ENCODE results near the gene RTL9. TPM values are rescaled to one million over a fixed set of nuclear protein-coding genes. Genes with fewer than 3 reads are reported as not detected.

The RTL9 gene
- total and polyA plus RNA-seq, 7 donors, result under 0.01 to 0.28 (median 0.03) TPM; not detected in 4

GRCh38 chrX:110396735-110397134, 38.1 kb downstream of the RTL9 start:
- no peak for TF ChIP-seq CTCF (IDR thresholded peaks at IDR 0.05)
- TF ChIP-seq POLR2A (IDR thresholded peaks at IDR 0.05), result no peak
- no peak for TF ChIP-seq POLR2AphosphoS5 (IDR thresholded peaks at IDR 0.05)
- Histone ChIP-seq H3K4me1 (no peaks in the 10 kb centered on the region), H3K27me3 (no peaks in the 10 kb centered on the region), H3K9me3 (no peaks in the 10 kb centered on the region), H3K4me3 (no peak overlapping the region), H3K27ac (no peak overlapping the region), H3K36me3 (no peaks in the 10 kb centered on the region)
- DNase-seq, result no peak
- intact Hi-C loops (cut with DNase I), result no loop called here
- 21 to 66% methylated on average over 4 of the region's 4 CpGs for WGBS, 2 donors

DNA sequence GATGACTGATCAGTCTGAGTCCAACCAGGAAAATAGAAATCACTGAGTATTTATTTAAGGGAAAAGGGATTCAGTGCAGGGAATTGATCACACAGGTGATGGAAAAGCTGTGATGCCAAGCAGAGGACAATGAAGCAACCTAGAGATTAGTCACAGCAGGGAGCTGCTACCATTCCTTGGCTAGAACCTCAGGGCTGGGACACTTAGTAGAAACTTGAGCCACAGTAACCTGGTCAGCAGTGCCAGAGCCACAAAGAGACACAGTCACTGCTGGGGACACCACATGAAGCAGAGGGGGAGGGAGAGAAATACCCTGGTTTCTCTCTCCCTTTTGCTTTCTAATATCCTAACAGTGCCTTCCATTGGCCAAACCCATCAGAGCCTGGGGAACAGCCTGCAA, 38.7 kb downstream of the RTL9 start:
- no peak for TF ChIP-seq POLR2A (IDR thresholded peaks at IDR 0.05)
- no peak for TF ChIP-seq EP300 (IDR thresholded peaks at IDR 0.05)
- TF ChIP-seq POLR2AphosphoS5 (IDR thresholded peaks at IDR 0.05), result no peak
- TF ChIP-seq CTCF (IDR thresholded peaks at IDR 0.05), result no peak
- no peak for DNase-seq
- intact Hi-C loops (cut with DNase I), result no loop called here
- H3K9me3 ChIP-seq, result no peaks in the 10 kb centered on the region
- no peak overlapping the region for H3K4me3 ChIP-seq
- no peak overlapping the region for H3K27ac ChIP-seq
- no peaks in the 10 kb centered on the region for H3K36me3 ChIP-seq
- no peaks in the 10 kb centered on the region for H3K4me1 ChIP-seq
- no peaks in the 10 kb centered on the region for H3K27me3 ChIP-seq

- TF ChIP-seq CTCF (IDR thresholded peaks at IDR 0.05) (no peak), EP300 (IDR thresholded peaks at IDR 0.05) (no peak), POLR2AphosphoS5 (IDR thresholded peaks at IDR 0.05) (no peak), POLR2A (IDR thresholded peaks at IDR 0.05) (no peak)
- H3K36me3 ChIP-seq, result no peaks in the 10 kb centered on the region
- no peak for DNase-seq
These were observed 39.3 kb downstream of the RTL9 start for GRCh38 chrX:110397904-110398303.

GRCh38 chrX:110399497-110399896, 40.8 kb downstream of the RTL9 start:
- WGBS, 2 donors, result 93% methylated on average over 5 of the region's 5 CpGs
- no peak for TF ChIP-seq EP300 (IDR thresholded peaks at IDR 0.05)
- no peak for TF ChIP-seq POLR2AphosphoS5 (IDR thresholded peaks at IDR 0.05)
- TF ChIP-seq POLR2A (IDR thresholded peaks at IDR 0.05), result no peak
- TF ChIP-seq CTCF (IDR thresholded peaks at IDR 0.05), result no peak
- no peak for DNase-seq
- Histone ChIP-seq H3K27me3 (no peaks in the 10 kb centered on the region), H3K4me1 (no peaks in the 10 kb centered on the region), H3K27ac (no peak overlapping the region), H3K9me3 (no peaks in the 10 kb centered on the region), H3K4me3 (no peak overlapping the region), H3K36me3 (no peaks in the 10 kb centered on the region)
- intact Hi-C loops (cut with DNase I), result no loop called here

More at GRCh38 chrX:110397904-110398303, 39.3 kb downstream of the RTL9 start:
- no peak overlapping the region for H3K4me3 ChIP-seq
- H3K27ac ChIP-seq, result no peak overlapping the region
- intact Hi-C loops (cut with DNase I), result no loop called here
- WGBS, 2 donors, result 89 to 92% methylated on average over 6 of the region's 6 CpGs
- no peaks in the 10 kb centered on the region for H3K27me3 ChIP-seq
- H3K4me1 ChIP-seq, result no peaks in the 10 kb centered on the region
- no peaks in the 10 kb centered on the region for H3K9me3 ChIP-seq

GRCh38 chrX:110399966-110400365, 41.3 kb downstream of the RTL9 start:
- H3K4me1 ChIP-seq, result no peaks in the 10 kb centered on the region
- WGBS, 2 donors, result 91 to 94% methylated on average over 3 of the region's 3 CpGs
- H3K36me3 ChIP-seq, result no peaks in the 10 kb centered on the region
- H3K27ac ChIP-seq, result no peak overlapping the region
- intact Hi-C loops (cut with DNase I), result no loop called here
- TF ChIP-seq CTCF (IDR thresholded peaks at IDR 0.05) (no peak), EP300 (IDR thresholded peaks at IDR 0.05) (no peak)
- no peaks in the 10 kb centered on the region for H3K9me3 ChIP-seq
- H3K27me3 ChIP-seq, result no peaks in the 10 kb centered on the region
- H3K4me3 ChIP-seq, result no peak overlapping the region
- DNase-seq, result no peak
